ENCODE results near the gene GAB2.

Gene GAB2

GRCh38 chr11:78216571-78217287 is 200.9 kb downstream of the GAB2 start:
- no peak for DNase-seq

GRCh38 chr11:78216021-78216420 is 201.6 kb downstream of the GAB2 start:
- DNase-seq = no peak

GRCh38 chr11:78214331-78215194 is 203.1 kb downstream of the GAB2 start:
- DNase-seq = no peak

GRCh38 chr11:78213526-78214330 is 203.9 kb downstream of the GAB2 start:
- DNase-seq = no peak

- DNase-seq = no peak
Observed at GRCh38 chr11:78212586-78213371, 204.8 kb downstream of the GAB2 start.

GRCh38 chr11:78211565-78211964 is 206.1 kb downstream of the GAB2 start:
- DNase-seq = no peak

GRCh38 chr11:78210000-78210608 is 207.5 kb downstream of the GAB2 start:
- no peak for DNase-seq

- no peak for DNase-seq
Observed at GRCh38 chr11:78209478-78209877, 208.1 kb downstream of the GAB2 start.

GRCh38 chr11:78208257-78209165 is 209.1 kb downstream of the GAB2 start:
- no peak for DNase-seq

GRCh38 chr11:78207532-78208256 is 209.9 kb downstream of the GAB2 start:
- no peak for DNase-seq

GRCh38 chr11:78205691-78206090 is 211.9 kb downstream of the GAB2 start:
- no peak for DNase-seq

GRCh38 chr11:78205256-78205655 is 212.4 kb downstream of the GAB2 start:
- no peak for DNase-seq

- DNase-seq = no peak
Observed at GRCh38 chr11:78203184-78203583, 214.4 kb downstream of the GAB2 start.

GRCh38 chr11:78202733-78203167 is 214.9 kb downstream of the GAB2 start:
- DNase-seq = no peak

- no peak for DNase-seq
Observed at GRCh38 chr11:78201096-78201818, 216.4 kb downstream of the GAB2 start.

- no peak for DNase-seq
Observed at GRCh38 chr11:78200553-78200952, 217.1 kb downstream of the GAB2 start.

- DNase-seq = no peak
Observed at GRCh38 chr11:78200061-78200460, 217.6 kb downstream of the GAB2 start.

GRCh38 chr11:78199653-78200015 is 218.0 kb downstream of the GAB2 start:
- DNase-seq = no peak

GRCh38 chr11:78199015-78199652 is 218.5 kb downstream of the GAB2 start:
- DNase-seq = no peak
